HG03025 (cell line): ENCODE results near the gene MYO9A.
"Not testable (repeated sequence)": the region's sequence is repeated elsewhere in the genome, so short reads cannot be mapped to it uniquely, and the experiment has no call there.

ENCODE experiments used
- ATAC-seq: cut with Tn5 transposase; IDR thresholded peaks from one replicate; pipeline ENCODE4 v1.9.1; 2021; ENCODE audit warnings: mild to moderate bottlenecking, moderate library complexity; ENCODE audit not compliant: unreplicated experiment, low FRiP score

MYO9A gene

GRCh38 chr15:72099155-72099554 lies 18.8 kb downstream of the MYO9A start:
- ATAC-seq = no peak

GRCh38 chr15:72098040-72098439 lies 19.9 kb downstream of the MYO9A start:
- ATAC-seq = no peak

- no peak for ATAC-seq
Observed at GRCh38 chr15:72096796-72097195, 21.2 kb downstream of the MYO9A start.

- ATAC-seq = no peak
Observed at GRCh38 chr15:72092691-72093090, 25.3 kb downstream of the MYO9A start.

- no peak for ATAC-seq
Observed at GRCh38 chr15:72092006-72092405, 25.9 kb downstream of the MYO9A start.

GRCh38 chr15:72086920-72087648 lies 30.9 kb downstream of the MYO9A start:
- ATAC-seq = no peak

- ATAC-seq = no peak
Observed at GRCh38 chr15:72086010-72086697, 31.8 kb downstream of the MYO9A start.

- ATAC-seq = no peak
Observed at GRCh38 chr15:72082176-72082575, 35.8 kb downstream of the MYO9A start.

- ATAC-seq = no peak
Observed at GRCh38 chr15:72078887-72079286, 39.1 kb downstream of the MYO9A start.

- no peak for ATAC-seq
Observed at GRCh38 chr15:72077950-72078349, 40.0 kb downstream of the MYO9A start.

GRCh38 chr15:72074335-72075060 lies 43.5 kb downstream of the MYO9A start:
- ATAC-seq = no peak

- not testable (repeated sequence) for ATAC-seq
Observed at GRCh38 chr15:72071448-72071825, 46.5 kb downstream of the MYO9A start.

GRCh38 chr15:72070817-72071447 lies 47.0 kb downstream of the MYO9A start:
- ATAC-seq = no peak

GRCh38 chr15:72068856-72069255 lies 49.1 kb downstream of the MYO9A start:
- no peak for ATAC-seq

GRCh38 chr15:72065801-72066200 lies 52.1 kb downstream of the MYO9A start:
- no peak for ATAC-seq

GRCh38 chr15:72063186-72063585 lies 54.8 kb downstream of the MYO9A start:
- ATAC-seq = no peak

- no peak for ATAC-seq
Observed at GRCh38 chr15:72062319-72062718, 55.6 kb downstream of the MYO9A start.

- ATAC-seq = no peak
Observed at GRCh38 chr15:72060687-72061250, 57.2 kb downstream of the MYO9A start.

GRCh38 chr15:72058585-72058984 lies 59.4 kb downstream of the MYO9A start:
- ATAC-seq = no peak

- ATAC-seq = no peak
Observed at GRCh38 chr15:72057548-72058091, 60.3 kb downstream of the MYO9A start.
